ENCODE measurements around the gene YTHDC2. TPM values are rescaled to one million over a fixed set of nuclear protein-coding genes. Genes with fewer than 3 reads are reported as not detected.

The YTHDC2 gene
- total and polyA plus RNA-seq, 7 donors = 3.9 to 19.1 (median 11.0) TPM

- intact Hi-C loops (cut with DNase I) = no loop called here
- Histone ChIP-seq H3K27ac (no peak overlapping the region), H3K4me1 (peaks cover 17% of the 10 kb centered on the region)
These were observed 7.4 kb downstream of the YTHDC2 start for GRCh38 chr5:113520899-113521298.

GRCh38 chr5:113523168-113523567 lies 9.7 kb downstream of the YTHDC2 start:
- WGBS, 3 donors = 68 to 80% (median 76%) methylated on average over 2 of the region's 2 CpGs
- no peak for ATAC-seq

More at GRCh38 chr5:113520899-113521298, 7.4 kb downstream of the YTHDC2 start:
- ATAC-seq = no peak
- Histone ChIP-seq H3K4me3 (no peak overlapping the region), H3K9me3 (no peaks in the 10 kb centered on the region), H3K27me3 (ENCODE audit: insufficient read depth in 3 of 3, low read length in 2 of 3) (no peaks in the 10 kb centered on the region), H3K36me3 (ENCODE audit: insufficient read depth in 1 of 2, low read depth in 1 of 2) (peaks cover 0 to 16% of the 10 kb centered on the region in 2 donors)
- TF ChIP-seq CTCF (IDR thresholded peaks at IDR 0.05) = no peak
- no peak for DNase-seq

GRCh38 chr5:113524927-113525326 lies 11.4 kb downstream of the YTHDC2 start:
- intact Hi-C loops (cut with DNase I) = no loop called here
- no peaks in the 10 kb centered on the region for H3K9me3 ChIP-seq
- peaks cover 17% of the 10 kb centered on the region for H3K4me1 ChIP-seq
- H3K27ac ChIP-seq = no peak overlapping the region
- TF ChIP-seq CTCF (IDR thresholded peaks at IDR 0.05) = no peak
- DNase-seq (no peak), ATAC-seq (no peak)
- no peak overlapping the region for H3K4me3 ChIP-seq
- peaks cover 0 to 8% of the 10 kb centered on the region in 2 donors for H3K36me3 ChIP-seq (ENCODE audit: insufficient read depth in 1 of 2, low read depth in 1 of 2)
- WGBS, 3 donors = 83 to 86% (median 86%) methylated on average over 2 of the region's 2 CpGs
- H3K27me3 ChIP-seq (ENCODE audit: insufficient read depth in 3 of 3, low read length in 2 of 3) = no peaks in the 10 kb centered on the region

More at GRCh38 chr5:113523168-113523567, 9.7 kb downstream of the YTHDC2 start:
- H3K9me3 ChIP-seq = no peaks in the 10 kb centered on the region
- intact Hi-C loops (cut with DNase I) = no loop called here
- peaks cover 17% of the 10 kb centered on the region for H3K4me1 ChIP-seq
- no peak for TF ChIP-seq CTCF (IDR thresholded peaks at IDR 0.05)
- no peak for DNase-seq
- no peak overlapping the region for H3K27ac ChIP-seq
- H3K36me3 ChIP-seq (ENCODE audit: insufficient read depth in 1 of 2, low read depth in 1 of 2) = peaks cover 0 to 8% of the 10 kb centered on the region in 2 donors
- H3K27me3 ChIP-seq (ENCODE audit: insufficient read depth in 3 of 3, low read length in 2 of 3) = no peaks in the 10 kb centered on the region
- H3K4me3 ChIP-seq = no peak overlapping the region

DNA sequence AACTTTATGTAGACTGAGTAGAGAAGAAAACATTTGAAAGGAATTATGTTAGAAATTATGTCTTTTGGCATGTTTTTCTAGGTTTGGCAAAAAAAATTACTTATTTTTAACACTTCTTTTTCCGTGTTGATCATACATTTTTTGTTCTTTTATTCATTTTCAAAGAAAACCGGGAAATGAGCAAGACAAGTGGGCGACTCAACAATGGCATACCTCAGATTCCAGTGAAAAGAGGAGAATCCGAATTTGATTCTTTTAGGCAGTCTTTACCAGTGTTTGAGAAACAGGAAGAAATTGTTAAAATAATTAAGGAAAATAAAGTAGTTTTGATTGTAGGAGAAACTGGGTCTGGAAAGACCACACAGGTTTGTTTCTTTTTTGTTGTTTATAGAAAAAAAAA lies 12.9 kb downstream of the YTHDC2 start:
- Histone ChIP-seq H3K9me3 (no peaks in the 10 kb centered on the region), H3K4me3 (no peak overlapping the region), H3K4me1 (peaks cover 17% of the 10 kb centered on the region), H3K27ac (no peak overlapping the region), H3K27me3 (ENCODE audit: insufficient read depth in 3 of 3, low read length in 2 of 3) (no peaks in the 10 kb centered on the region), H3K36me3 (ENCODE audit: insufficient read depth in 1 of 2, low read depth in 1 of 2) (no peaks in the 10 kb centered on the region)
- intact Hi-C loops (cut with DNase I) = no loop called here
- 84 to 90% (median 88%) methylated on average over 4 of the region's 4 CpGs for WGBS, 3 donors
- ATAC-seq = no peak
- TF ChIP-seq CTCF (IDR thresholded peaks at IDR 0.05) = no peak
- DNase-seq = no peak

DNA sequence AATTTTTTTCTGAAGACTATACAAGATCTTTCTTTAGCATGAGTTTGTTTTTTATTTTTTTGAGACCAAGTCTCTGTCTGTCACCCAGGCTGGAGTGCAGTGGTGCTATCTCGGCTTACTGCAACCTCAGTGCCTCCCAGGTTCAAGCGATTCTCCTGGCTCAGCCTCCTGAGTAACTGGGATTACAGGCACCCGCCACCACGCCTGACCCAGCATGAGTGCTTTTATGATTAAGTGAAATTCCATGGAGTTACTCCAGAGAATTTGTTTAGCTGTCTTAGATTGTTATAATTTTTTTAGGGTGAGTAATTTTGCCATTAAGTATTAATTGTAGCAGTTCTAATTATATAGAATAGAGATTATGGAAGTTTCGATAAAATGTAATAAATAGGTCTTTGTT lies 14.3 kb downstream of the YTHDC2 start:
- Histone ChIP-seq H3K27ac (no peak overlapping the region), H3K36me3 (ENCODE audit: insufficient read depth in 1 of 2, low read depth in 1 of 2) (peaks cover 0 to 1% of the 10 kb centered on the region in 2 donors), H3K4me1 (peaks cover 17% of the 10 kb centered on the region), H3K27me3 (ENCODE audit: insufficient read depth in 3 of 3, low read length in 2 of 3) (no peaks in the 10 kb centered on the region), H3K9me3 (no peaks in the 10 kb centered on the region), H3K4me3 (no peak overlapping the region)
- no peak for DNase-seq
- intact Hi-C loops (cut with DNase I) = no loop called here
- ATAC-seq = no peak
- no peak for TF ChIP-seq CTCF (IDR thresholded peaks at IDR 0.05)
- WGBS, 3 donors = 82 to 89% (median 84%) methylated on average over 5 of the region's 5 CpGs
